ENCODE measurements around the gene REXO4.

- TF ChIP-seq CTCF (conservative IDR thresholded peaks at IDR 0.05; ENCODE audit: low read length) (no peak), EZH2phosphoT487 (IDR thresholded peaks at IDR 0.05; ENCODE audit: borderline replicate concordance, low read depth, low read length) (no peak)
Observed at GRCh38 chr9:133459476-133460404, 41.9 kb upstream of the REXO4 start, which contains the start of gene CACFD1.
